ENCODE data around the gene INSL3. TPM values are rescaled to one million over a fixed set of nuclear protein-coding genes. Genes with fewer than 3 reads are reported as not detected.

The INSL3 gene
- total and polyA plus RNA-seq, 4 donors, result 0.22 TPM; not detected in 3

- Histone ChIP-seq H3K4me3 (ENCODE audit: low read depth in 1 of 3, low read length in 3 of 3) (no peak overlapping the region), H3K36me3 (ENCODE audit: control insufficient read depth in 4 of 4, insufficient read depth in 3 of 4, low read depth in 1 of 4, low read length in 3 of 4) (no peaks in the 10 kb centered on the region), H3K27me3 (ENCODE audit: control insufficient read depth in 4 of 4, insufficient read depth in 4 of 4, low read length in 3 of 4) (peaks cover 0 to 15% (median 3%) of the 10 kb centered on the region in 4 donors), H3K4me1 (ENCODE audit: control insufficient read depth in 4 of 4, insufficient read depth in 4 of 4, low read length in 3 of 4) (peaks cover 0 to 13% (median 1%) of the 10 kb centered on the region in 4 donors), H3K9ac (ENCODE audit: low read depth in 1 of 2, low read length in 2 of 2) (no peak overlapping the region), H3K27ac (ENCODE audit: low read depth in 1 of 2, low read length in 2 of 2) (no peak overlapping the region), H3K9me3 (ENCODE audit: control insufficient read depth in 4 of 4, low read length in 3 of 4) (no peaks in the 10 kb centered on the region)
- DNase-seq (ENCODE audit: low spot score), result no peak
- no peak for TF ChIP-seq HNF4A (conservative IDR thresholded peaks at IDR 0.05)
- no peak for TF ChIP-seq ATF3 (IDR thresholded peaks at IDR 0.05)
- TF ChIP-seq ZBTB33 (IDR thresholded peaks at IDR 0.05), result no peak
- no peak for TF ChIP-seq REST (IDR thresholded peaks at IDR 0.05)
- no peak for TF ChIP-seq RAD21 (IDR thresholded peaks at IDR 0.05)
- no peak for TF ChIP-seq YY1 (IDR thresholded peaks at IDR 0.05)
- TF ChIP-seq GABPA (IDR thresholded peaks at IDR 0.05 in 1 of 2, conservative IDR thresholded peaks at IDR 0.05 in 1 of 2), result no peak
- no peak for TF ChIP-seq JUND (IDR thresholded peaks at IDR 0.05)
- no peak for TF ChIP-seq RXRA (IDR thresholded peaks at IDR 0.05)
- no peak for TF ChIP-seq HNF4G (IDR thresholded peaks at IDR 0.05)
- no peak for TF ChIP-seq SP1 (IDR thresholded peaks at IDR 0.05)
- TF ChIP-seq NR2F2 (IDR thresholded peaks at IDR 0.05), result no peak
- no peak for TF ChIP-seq CTCF (IDR thresholded peaks at IDR 0.05; ENCODE audit: low read depth, low read length, missing input control)
- TF ChIP-seq FOXA2 (IDR thresholded peaks at IDR 0.05), result no peak
- TF ChIP-seq EGR1 (IDR thresholded peaks at IDR 0.05; ENCODE audit: low read depth in 2 of 2), result no peak
- TF ChIP-seq TAF1 (conservative IDR thresholded peaks at IDR 0.05), result no peak
- TF ChIP-seq MAX (IDR thresholded peaks at IDR 0.05), result no peak
- TF ChIP-seq FOXA1 (IDR thresholded peaks at IDR 0.05), result no peak
- WGBS, result 63% methylated on average over 1 of the region's 1 CpG
These were observed 24.4 kb downstream of the INSL3 start for GRCh38 chr19:17796838-17797423.

All from liver (tissue), 9 donors.